Left colon (tissue), 2 donors: Measurements from ENCODE around the gene SLC34A1. TPM values are rescaled to one million over a fixed set of nuclear protein-coding genes. Genes with fewer than 3 reads are reported as not detected.

Experiments used
- ATAC-seq: fragments of 200-7000 bp; cut with Tn5 transposase; one replicate; pipeline ENCODE4 v1.9.1; 2020; ENCODE audit warnings: mild to moderate bottlenecking, moderate library complexity
- DNase-seq, 2 donors: peaks; one replicate each; pipeline ENCODE4 v3.0.0-alpha.2; 2020
- intact Hi-C, 2 donors: fragments of 100-400 bp; cut with DNase I in 1 of 2; cut with micrococcal nuclease in 1 of 2; formaldehyde crosslinking; loops; one replicate each; pipeline versions ENCODE4 v1.11.2 to v1.14.0; 2022; cut with DNase I, micrococcal nuclease
- total RNA-seq, 2 donors: library from RNA; stranded (reverse); fragmentation: NEBNext Ultra II Directional; extraction: Animal tissue kit (Norgen Biotek cat#: 25700); gene quantifications; one replicate each; pipeline ENCODE4 v1.2.1, GENCODE V29; 2021
- donor health status: DM: no; HTN: no; CAD: no.
- donor health status: DM: yes; HTN: yes; CAD: no.

The SLC34A1 gene
- total RNA-seq, 2 donors from 2014 or later = not detected

GRCh38 chr5:177377851-177378776, 6.1 kb upstream of the SLC34A1 start:
- intact Hi-C loops = no loop called here
- no peak for ATAC-seq
- no peak for DNase-seq

GRCh38 chr5:177378884-177379883, 5.0 kb upstream of the SLC34A1 start:
- intact Hi-C loops = no loop called here
- DNase-seq (no peak), ATAC-seq (no peak)

- DNase-seq (no peak), ATAC-seq (no peak)
- intact Hi-C loops = no loop called here
Measured at GRCh38 chr5:177380805-177381126, 3.5 kb upstream of the SLC34A1 start.

- ATAC-seq = peak; percentile 69
- intact Hi-C loops = no loop called here
Measured at GRCh38 chr5:177382423-177383029, 1.7 kb upstream of the SLC34A1 start.

GRCh38 chr5:177383181-177383580, 1.1 kb upstream of the SLC34A1 start:
- intact Hi-C loops = no loop called here
- no peak for DNase-seq
- ATAC-seq = no peak

More at GRCh38 chr5:177382423-177383029, 1.7 kb upstream of the SLC34A1 start:
- no peak for DNase-seq

- intact Hi-C loops = no loop called here
- no peak for ATAC-seq
- no peak for DNase-seq
Measured at GRCh38 chr5:177385720-177386119, 1.5 kb downstream of the SLC34A1 start.

GRCh38 chr5:177386542-177386941, 2.3 kb downstream of the SLC34A1 start:
- intact Hi-C loops = no loop called here
- no peak for ATAC-seq
- DNase-seq = no peak

GRCh38 chr5:177387405-177387804, 3.2 kb downstream of the SLC34A1 start:
- intact Hi-C loops = no loop called here
- ATAC-seq = no peak
- no peak for DNase-seq

GRCh38 chr5:177388521-177389052, 4.4 kb downstream of the SLC34A1 start:
- no peak for DNase-seq
- intact Hi-C loops = no loop called here
- ATAC-seq = no peak

GRCh38 chr5:177389241-177390169, 5.3 kb downstream of the SLC34A1 start:
- intact Hi-C loops = loop anchor here (5.0 kb wide), 2 partner anchors 63 to 113 kb away; no protein-coding TSS in a partner anchor
- ATAC-seq (peak; percentile 59), DNase-seq (peak; percentile 32 to 55)

GRCh38 chr5:177390363-177391300, 6.4 kb downstream of the SLC34A1 start:
- intact Hi-C loops = loop anchor here (5.0 kb wide), 2 partner anchors 62 to 112 kb away; no protein-coding TSS in a partner anchor
- peak; percentile 91 for ATAC-seq
- DNase-seq = peak; percentile 77 to 88

GRCh38 chr5:177392765-177393164, 8.5 kb downstream of the SLC34A1 start:
- no peak for ATAC-seq
- intact Hi-C loops = loop anchor here (5.0 kb wide), 2 partner anchors 60 to 110 kb away; no protein-coding TSS in a partner anchor
- no peak for DNase-seq

- no peak for DNase-seq
Measured at GRCh38 chr5:177393206-177393765, 9.1 kb downstream of the SLC34A1 start.

GRCh38 chr5:177393990-177394389, 9.8 kb downstream of the SLC34A1 start:
- ATAC-seq = no peak
- DNase-seq = no peak
- intact Hi-C loops = loop anchor here (5.0 kb wide), 2 partner anchors 58 to 108 kb away; no protein-coding TSS in a partner anchor

More at GRCh38 chr5:177393206-177393765, 9.1 kb downstream of the SLC34A1 start:
- intact Hi-C loops = loop anchor here (5.0 kb wide), 2 partner anchors 59 to 109 kb away; no protein-coding TSS in a partner anchor
- no peak for ATAC-seq

- DNase-seq = no peak
- ATAC-seq = no peak
- intact Hi-C loops = no loop called here
Measured at GRCh38 chr5:177396078-177396477, 11.8 kb downstream of the SLC34A1 start.

GRCh38 chr5:177396807-177397206, 12.6 kb downstream of the SLC34A1 start:
- intact Hi-C loops = no loop called here
- no peak for ATAC-seq
- DNase-seq = no peak
